ACHN (cell line): ENCODE results near the gene COL13A1.

Experiments
- DNase-seq: peaks from one replicate; pipeline ENCODE4 v3.0.0-alpha.2; 2015
- in situ Hi-C: cut with HindIII; loops from 2 replicates; pipeline ENCODE4 v1.10.0; 2017; ENCODE audit warnings: low sequenced_read_pairs, low pct_ligation_motif_present, low pct_unique_long_range_greater_than_20kb

The COL13A1 gene

GRCh38 chr10:69962746-69963135 is 161.0 kb downstream of the COL13A1 start:
- no peak for DNase-seq
- in situ Hi-C loops, result no loop called here

GRCh38 chr10:69963178-69963834 is 161.6 kb downstream of the COL13A1 start:
- in situ Hi-C loops, result no loop called here
- no peak for DNase-seq

GRCh38 chr10:69963835-69964710 is 162.4 kb downstream of the COL13A1 start:
- no peak for DNase-seq
- in situ Hi-C loops, result no loop called here

- in situ Hi-C loops, result no loop called here
Observed at GRCh38 chr10:69965086-69965485, 163.4 kb downstream of the COL13A1 start.

GRCh38 chr10:69965919-69966662 is 164.4 kb downstream of the COL13A1 start:
- in situ Hi-C loops, result no loop called here
- DNase-seq, result no peak

More at GRCh38 chr10:69965086-69965485, 163.4 kb downstream of the COL13A1 start:
- no peak for DNase-seq

- in situ Hi-C loops, result no loop called here
- DNase-seq, result peak; percentile 14
Observed at GRCh38 chr10:69968830-69969229, 167.1 kb downstream of the COL13A1 start.

- in situ Hi-C loops, result no loop called here
- no peak for DNase-seq
Observed at GRCh38 chr10:69969977-69970376, 168.3 kb downstream of the COL13A1 start.

GRCh38 chr10:69972981-69973397 is 171.3 kb downstream of the COL13A1 start:
- in situ Hi-C loops, result no loop called here
- DNase-seq, result no peak

- DNase-seq, result no peak
- in situ Hi-C loops, result no loop called here
Observed at GRCh38 chr10:69973678-69974077, 172.0 kb downstream of the COL13A1 start.

- in situ Hi-C loops, result no loop called here
- DNase-seq, result no peak
Observed at GRCh38 chr10:69974551-69975155, 172.9 kb downstream of the COL13A1 start.

- DNase-seq, result no peak
- in situ Hi-C loops, result no loop called here
Observed at GRCh38 chr10:69976795-69977546, 175.3 kb downstream of the COL13A1 start.

- in situ Hi-C loops, result no loop called here
- no peak for DNase-seq
Observed at GRCh38 chr10:69979174-69979573, 177.5 kb downstream of the COL13A1 start.

GRCh38 chr10:69980672-69981071 is 179.0 kb downstream of the COL13A1 start:
- no peak for DNase-seq
- in situ Hi-C loops, result no loop called here

GRCh38 chr10:69988094-69988493 is 186.4 kb downstream of the COL13A1 start:
- no peak for DNase-seq
- in situ Hi-C loops, result no loop called here

GRCh38 chr10:69991151-69991550 is 189.4 kb downstream of the COL13A1 start:
- in situ Hi-C loops, result no loop called here
- no peak for DNase-seq

GRCh38 chr10:69994262-69994661 is 192.6 kb downstream of the COL13A1 start:
- in situ Hi-C loops, result no loop called here
- DNase-seq, result peak; percentile 45

- no peak for DNase-seq
- in situ Hi-C loops, result no loop called here
Observed at GRCh38 chr10:69996611-69997010, 194.9 kb downstream of the COL13A1 start.

- no peak for DNase-seq
- in situ Hi-C loops, result no loop called here
Observed at GRCh38 chr10:70000262-70000661, 198.6 kb downstream of the COL13A1 start.
